ENCODE results near the gene PSMA8.

DNA sequence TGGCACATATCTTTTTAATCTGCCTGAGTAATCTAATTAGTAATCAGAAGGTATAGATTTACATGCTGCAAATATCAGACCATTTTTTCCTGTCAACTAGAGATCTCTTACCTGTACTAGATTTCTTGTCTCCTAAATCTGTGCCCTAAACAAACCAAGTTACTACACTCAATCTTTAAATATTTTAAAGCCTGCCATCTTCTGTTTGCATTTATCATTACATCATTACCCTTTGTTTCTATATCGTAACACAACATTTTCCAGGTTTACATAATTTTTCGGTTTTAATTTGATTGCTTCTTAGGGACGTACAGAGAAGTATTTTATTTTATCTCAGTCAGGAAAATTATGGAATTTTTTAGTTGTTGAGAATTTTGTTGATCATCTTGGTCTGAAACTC lies 25.7 kb downstream of the PSMA8 start:
- TF ChIP-seq POLR2A (IDR thresholded peaks at IDR 0.05) = no peak
- no peak for TF ChIP-seq EP300 (IDR thresholded peaks at IDR 0.05)
- TF ChIP-seq, protein P1, sequence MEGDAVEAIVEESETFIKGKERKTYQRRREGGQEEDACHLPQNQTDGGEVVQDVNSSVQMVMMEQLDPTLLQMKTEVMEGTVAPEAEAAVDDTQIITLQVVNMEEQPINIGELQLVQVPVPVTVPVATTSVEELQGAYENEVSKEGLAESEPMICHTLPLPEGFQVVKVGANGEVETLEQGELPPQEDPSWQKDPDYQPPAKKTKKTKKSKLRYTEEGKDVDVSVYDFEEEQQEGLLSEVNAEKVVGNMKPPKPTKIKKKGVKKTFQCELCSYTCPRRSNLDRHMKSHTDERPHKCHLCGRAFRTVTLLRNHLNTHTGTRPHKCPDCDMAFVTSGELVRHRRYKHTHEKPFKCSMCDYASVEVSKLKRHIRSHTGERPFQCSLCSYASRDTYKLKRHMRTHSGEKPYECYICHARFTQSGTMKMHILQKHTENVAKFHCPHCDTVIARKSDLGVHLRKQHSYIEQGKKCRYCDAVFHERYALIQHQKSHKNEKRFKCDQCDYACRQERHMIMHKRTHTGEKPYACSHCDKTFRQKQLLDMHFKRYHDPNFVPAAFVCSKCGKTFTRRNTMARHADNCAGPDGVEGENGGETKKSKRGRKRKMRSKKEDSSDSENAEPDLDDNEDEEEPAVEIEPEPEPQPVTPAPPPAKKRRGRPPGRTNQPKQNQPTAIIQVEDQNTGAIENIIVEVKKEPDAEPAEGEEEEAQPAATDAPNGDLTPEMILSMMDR (IDR thresholded peaks at IDR 0.05) = peak in 1 of 7 experiments; percentile 10
